DMS53 treated with DMSO at 0.1 percent for 48 hours (cell line): ENCODE results near the gene SLC35D2.
"Not testable (repeated sequence)": the region's sequence is repeated elsewhere in the genome, so short reads cannot be mapped to it uniquely, and the experiment has no call there.

Source experiments
- DNase-seq: peaks from one replicate; lab custom pipeline; 2025; ENCODE audit not compliant: unreplicated experiment; lab: John Stamatoyannopoulos, UW

The SLC35D2 gene

GRCh38 chr9:96361668-96362067, 21.8 kb downstream of the SLC35D2 start:
- DNase-seq = no peak

GRCh38 chr9:96360976-96361375, 22.5 kb downstream of the SLC35D2 start:
- DNase-seq = no peak

- not testable (repeated sequence) for DNase-seq
Observed at GRCh38 chr9:96360523-96360922, 23.0 kb downstream of the SLC35D2 start.

GRCh38 chr9:96350866-96351265, 32.6 kb downstream of the SLC35D2 start:
- DNase-seq = no peak

- no peak for DNase-seq
Observed at GRCh38 chr9:96348261-96348660, 35.2 kb downstream of the SLC35D2 start.

GRCh38 chr9:96345551-96345950, 38.0 kb downstream of the SLC35D2 start:
- no peak for DNase-seq

GRCh38 chr9:96344458-96345180, 38.9 kb downstream of the SLC35D2 start:
- DNase-seq = peak; percentile 65

GRCh38 chr9:96343515-96344360, 39.8 kb downstream of the SLC35D2 start:
- DNase-seq = no peak

- no peak for DNase-seq
Observed at GRCh38 chr9:96342571-96343245, 40.8 kb downstream of the SLC35D2 start.

- no peak for DNase-seq
Observed at GRCh38 chr9:96340707-96341106, 42.8 kb downstream of the SLC35D2 start.

GRCh38 chr9:96338299-96338698, 45.2 kb downstream of the SLC35D2 start:
- no peak for DNase-seq

GRCh38 chr9:96333958-96334357, 49.6 kb downstream of the SLC35D2 start:
- DNase-seq = no peak

- DNase-seq = no peak
Observed at GRCh38 chr9:96331236-96331947, 52.1 kb downstream of the SLC35D2 start.

GRCh38 chr9:96327694-96328352, 55.7 kb downstream of the SLC35D2 start:
- DNase-seq = peak; percentile 16

- no peak for DNase-seq
Observed at GRCh38 chr9:96323169-96323568, 60.3 kb downstream of the SLC35D2 start.

- DNase-seq = not testable (repeated sequence)
Observed at GRCh38 chr9:96322736-96323135, 60.8 kb downstream of the SLC35D2 start.

- not testable (repeated sequence) for DNase-seq
Observed at GRCh38 chr9:96322210-96322609, 61.3 kb downstream of the SLC35D2 start.

GRCh38 chr9:96321515-96321914, 62.0 kb downstream of the SLC35D2 start:
- DNase-seq = no peak

- no peak for DNase-seq
Observed at GRCh38 chr9:96320749-96321280, 62.7 kb downstream of the SLC35D2 start.

GRCh38 chr9:96318921-96319565, 64.5 kb downstream of the SLC35D2 start:
- DNase-seq = no peak
